H1 (cell line): Measurements from ENCODE around the gene TP53I11. TPM values are rescaled to one million over a fixed set of nuclear protein-coding genes. Genes with fewer than 3 reads are reported as not detected.

Source experiments
- CTCF ChIA-PET: fragments of 300-600 bp; sonication (Branson Sonifier 250); formaldehyde crosslinking; loops from one replicate; lab custom pipeline; 2021; ENCODE audit not compliant: partially characterized antibody; lab: Charles Lee
- POLR2A ChIA-PET: fragments of 300-600 bp; sonication (Branson Sonifier 250); formaldehyde crosslinking; loops from one replicate; lab custom pipeline; 2021; ENCODE audit warnings: inconsistent platforms; ENCODE audit not compliant: partially characterized antibody; lab: Charles Lee
- DNase-seq, 2 experiments: peaks; one replicate each; pipeline versions ENCODE4 v3.0.0 to v3.0.0-alpha.2; 2010 to 2022; ENCODE audit warnings: low spot score in 2 of 2, low read depth in 1 of 2, mixed read lengths in 1 of 2
- FAIRE-seq: peaks from 2 replicates; lab custom pipeline; 2011; peaks lifted over from hg19 to GRCh38; lab: Jason Lieb, UNC
- H2AFZ ChIP-seq: 2 replicates; pipeline ENCODE4 v1.8.1; 2012; ENCODE audit warnings: low read length, inconsistent platforms
- H2AK5ac ChIP-seq: 2 replicates; pipeline ENCODE4 v1.6.1; 2013; ENCODE audit warnings: low read depth, low read length
- H2BK120ac ChIP-seq: replicated peaks from 2 replicates; pipeline ENCODE3; 2013; ENCODE audit warnings: low read depth, low read length, inconsistent platforms
- H2BK12ac ChIP-seq: 2 replicates; pipeline ENCODE4 v1.6.1; 2013; ENCODE audit warnings: low read depth, low read length
- H2BK15ac ChIP-seq: 2 replicates; pipeline ENCODE4 v1.6.1; 2013; ENCODE audit warnings: low read length
- H2BK20ac ChIP-seq: 2 replicates; pipeline ENCODE4 v1.6.1; 2013; ENCODE audit warnings: low read length
- H2BK5ac ChIP-seq: 2 replicates; pipeline ENCODE4 v1.6.1; 2013; ENCODE audit warnings: low read depth, low read length
- H3K14ac ChIP-seq: 2 replicates; pipeline ENCODE4 v1.6.1; 2013; ENCODE audit warnings: inconsistent platforms; ENCODE audit not compliant: insufficient read length
- H3K18ac ChIP-seq: 2 replicates; pipeline ENCODE4 v1.6.1; 2013; ENCODE audit warnings: low read length; ENCODE audit errors: extremely low read depth
- H3K23ac ChIP-seq: 2 replicates; pipeline ENCODE4 v1.6.1; 2013; ENCODE audit warnings: inconsistent platforms; ENCODE audit not compliant: insufficient read length
- H3K23me2 ChIP-seq: 2 replicates; pipeline ENCODE4 v1.6.1; 2013; ENCODE audit warnings: low read depth, low read length
- H3K27ac ChIP-seq: 2 replicates; pipeline ENCODE4 v1.6.1; 2011; ENCODE audit warnings: low read depth, low read length, inconsistent platforms
- H3K27me3 ChIP-seq, 4 experiments: replicated peaks in 1 of 4; 1 replicate in 1 of 4; 2 replicates in 3 of 4; pipeline versions ENCODE4 v1.6.1 to v1.8.1; 2011 to 2013; ENCODE audit warnings: low read length in 3 of 4, mild to moderate bottlenecking in 3 of 4, inconsistent platforms in 2 of 4, mixed read lengths in 2 of 4, moderate library complexity in 1 of 4; ENCODE audit not compliant: control insufficient read depth in 3 of 4, insufficient read depth in 3 of 4; ENCODE audit errors: extremely low read depth in 1 of 4
- H3K36me3 ChIP-seq, 4 experiments: 2 replicates each; pipeline versions ENCODE4 v1.6.1 to v1.8.1; 2011 to 2013; ENCODE audit warnings: mild to moderate bottlenecking in 4 of 4, low read length in 3 of 4, moderate library complexity in 2 of 4, control low read depth in 1 of 4, inconsistent platforms in 1 of 4; ENCODE audit not compliant: insufficient read depth in 4 of 4, control insufficient read depth in 2 of 4
- H3K4ac ChIP-seq: replicated peaks from 2 replicates; pipeline ENCODE3; 2013; ENCODE audit warnings: low read length, low read depth, mixed read lengths, inconsistent platforms; ENCODE audit not compliant: insufficient read length
- H3K4me1 ChIP-seq, 4 experiments: replicated peaks in 1 of 4; 1 replicate in 1 of 4; 2 replicates in 3 of 4; pipeline versions ENCODE4 v1.6.1 to v1.8.1; 2011 to 2013; ENCODE audit warnings: low read length in 3 of 4, inconsistent platforms in 2 of 4, mixed read lengths in 1 of 4; ENCODE audit not compliant: insufficient read depth in 4 of 4, control insufficient read depth in 3 of 4
- H3K4me2 ChIP-seq, 2 experiments: 2 replicates each; pipeline versions ENCODE4 v1.6.1 to v1.8.1; 2011 to 2013; ENCODE audit warnings: low read depth in 2 of 2, low read length in 2 of 2, control low read depth in 1 of 2, inconsistent platforms in 1 of 2, mild to moderate bottlenecking in 1 of 2; ENCODE audit not compliant: insufficient read depth in 1 of 2
- H3K4me3 ChIP-seq, 4 experiments: fragments of 200-600, 300-600 bp in 1 of 4; sonication (generic), shearing (Covaris generic), sonication (Bioruptor Twin) in 1 of 4; 2 replicates each; pipeline versions ENCODE4 v1.5.1 to v1.8.1; 2011 to 2016; ENCODE audit warnings: low read length in 4 of 4, low read depth in 3 of 4, control low read depth in 2 of 4, inconsistent platforms in 2 of 4, mild to moderate bottlenecking in 2 of 4, mixed read lengths in 1 of 4, moderate library complexity in 1 of 4; ENCODE audit not compliant: insufficient read depth in 2 of 4; ENCODE audit errors: extremely low read depth in 1 of 4
- H3K56ac ChIP-seq: replicated peaks from 2 replicates; pipeline ENCODE3; 2013; ENCODE audit warnings: low read depth, mild to moderate bottlenecking, mixed read lengths, low read length, inconsistent platforms; ENCODE audit not compliant: insufficient read length
- H3K79me1 ChIP-seq: 2 replicates; pipeline ENCODE4 v1.6.1; 2013; ENCODE audit warnings: low read depth, low read length, control low read depth
- H3K79me2 ChIP-seq, 2 experiments: 2 replicates each; pipeline versions ENCODE4 v1.6.1 to v1.8.1; 2012 to 2013; ENCODE audit warnings: low read length in 2 of 2, mild to moderate bottlenecking in 2 of 2, inconsistent platforms in 1 of 2; ENCODE audit not compliant: insufficient read depth in 2 of 2, control insufficient read depth in 1 of 2
- H3K9ac ChIP-seq, 4 experiments: replicated peaks in 1 of 4; 1 replicate in 1 of 4; 2 replicates in 3 of 4; pipeline versions ENCODE4 v1.6.1 to v1.8.1; 2011 to 2013; ENCODE audit warnings: low read depth in 3 of 4, low read length in 3 of 4, control low read depth in 2 of 4, mild to moderate bottlenecking in 2 of 4, moderate library complexity in 2 of 4, inconsistent platforms in 1 of 4; ENCODE audit errors: extremely low read depth in 1 of 4
- H3K9me3 ChIP-seq, 2 experiments: 2 replicates each; pipeline versions ENCODE4 v1.6.1 to v1.8.1; 2012 to 2013; ENCODE audit warnings: mild to moderate bottlenecking in 2 of 2, moderate library complexity in 2 of 2, control low read depth in 1 of 2, inconsistent platforms in 1 of 2, low read depth in 1 of 2, low read length in 1 of 2, mixed read lengths in 1 of 2; ENCODE audit not compliant: insufficient read depth in 2 of 2
- H4K20me1 ChIP-seq, 2 experiments: replicated peaks in 1 of 2; 2 replicates each; pipeline versions ENCODE3 to v1.8.1; 2011 to 2013; ENCODE audit warnings: inconsistent platforms in 2 of 2, low read length in 2 of 2, mild to moderate bottlenecking in 1 of 2; ENCODE audit not compliant: insufficient read depth in 2 of 2, control insufficient read depth in 1 of 2
- H4K5ac ChIP-seq: 2 replicates; pipeline ENCODE4 v1.6.1; 2013; ENCODE audit warnings: low read length, low read depth, mixed read lengths, inconsistent platforms; ENCODE audit not compliant: insufficient read length
- H4K8ac ChIP-seq: 2 replicates; pipeline ENCODE4 v1.8.0; 2013; ENCODE audit warnings: mild to moderate bottlenecking, moderate library complexity, low read length, inconsistent platforms; ENCODE audit not compliant: insufficient read depth; ENCODE audit errors: extremely low read depth
- H4K91ac ChIP-seq: replicated peaks from 2 replicates; pipeline ENCODE3; 2013; ENCODE audit warnings: low read length, mixed read lengths, inconsistent platforms; ENCODE audit not compliant: insufficient read length
- BACH1 ChIP-seq: IDR thresholded peaks from 2 replicates; pipeline ENCODE4 v1.6.1; 2012; ENCODE audit warnings: low read length, improper control_type of control experiment
- BCL11A ChIP-seq, 2 experiments: IDR thresholded peaks; one replicate each; pipeline ENCODE4 v1.6.1; 2011; ENCODE audit warnings: low read depth in 2 of 2, low read length in 2 of 2, mild to moderate bottlenecking in 2 of 2
- CBX5 ChIP-seq: fragments of 300-800, 300-1000 bp; sonication (generic); IDR thresholded peaks from 2 replicates; pipeline ENCODE4 v1.7.1; 2016; ENCODE audit warnings: antibody characterized with exemption, low read length, low read depth
- CBX8 ChIP-seq: fragments of 300-800, 300-1000 bp; sonication (generic); IDR thresholded peaks from 2 replicates; pipeline ENCODE4 v1.7.1; 2016; ENCODE audit warnings: low read depth, low read length, borderline replicate concordance
- EP300 ChIP-seq, 2 experiments: IDR thresholded peaks; 1 replicate in 1 of 2; 2 replicates in 1 of 2; pipeline ENCODE4 v1.6.1; 2011 to 2012; ENCODE audit warnings: low read depth in 2 of 2, low read length in 2 of 2, mild to moderate bottlenecking in 2 of 2, borderline replicate concordance in 1 of 2, inconsistent platforms in 1 of 2, moderate library complexity in 1 of 2
- JUN ChIP-seq: IDR thresholded peaks from 2 replicates; pipeline ENCODE4 v1.6.1; 2011; ENCODE audit warnings: low read depth, mild to moderate bottlenecking, improper control_type of control experiment, low read length
- JUND ChIP-seq: IDR thresholded peaks from 2 replicates; pipeline ENCODE4 v1.6.1; 2011; ENCODE audit warnings: mild to moderate bottlenecking, improper control_type of control experiment, low read length
- KDM1A ChIP-seq: fragments of 200-600, 300-600 bp; sonication (generic); IDR thresholded peaks from 2 replicates; pipeline ENCODE4 v1.7.1; 2016; ENCODE audit warnings: mild to moderate bottlenecking, low read length, borderline replicate concordance
- KDM5A ChIP-seq: fragments of 200-600 bp; IDR thresholded peaks from 2 replicates; pipeline ENCODE4 v1.7.1; 2012; ENCODE audit warnings: mild to moderate bottlenecking, low read length, inconsistent platforms, mixed read lengths
- MAFK ChIP-seq: IDR thresholded peaks from 2 replicates; pipeline ENCODE4 v1.6.1; 2012; ENCODE audit warnings: low read depth, mild to moderate bottlenecking, improper control_type of control experiment, low read length
- NANOG ChIP-seq: IDR thresholded peaks from 2 replicates; pipeline ENCODE4 v1.6.1; 2011; ENCODE audit warnings: low read length, low read depth, mild to moderate bottlenecking, inconsistent platforms; ENCODE audit not compliant: insufficient read depth, poor library complexity, severe bottlenecking
- RBBP5 ChIP-seq: IDR thresholded peaks from 2 replicates; pipeline ENCODE4 v1.7.1; 2012; ENCODE audit warnings: low read depth, mild to moderate bottlenecking, inconsistent platforms, low read length, moderate library complexity, borderline replicate concordance
- SP1 ChIP-seq: IDR thresholded peaks from 2 replicates; pipeline ENCODE4 v1.6.1; 2011; ENCODE audit warnings: low read depth, low read length
- SP2 ChIP-seq: IDR thresholded peaks from 2 replicates; pipeline ENCODE4 v1.6.1; 2012; ENCODE audit warnings: mild to moderate bottlenecking, low read length, inconsistent platforms
- WGBS, 2 experiments: shearing (Covaris generic) in 1 of 2; methylation state at CpG; one replicate each; pipeline versions ENCODE4 v1.1.6 to v1.1.7; 2013 to 2015; ENCODE audit warnings: low lambda C conversion rate in 2 of 2, mixed read lengths in 2 of 2, inconsistent platforms in 1 of 2, low coverage in 1 of 2, missing lambda C conversion rate in 1 of 2; ENCODE audit not compliant: insufficient replicate concordance in 2 of 2, insufficient coverage in 1 of 2, insufficient read length in 1 of 2; ENCODE audit errors: extremely low coverage in 1 of 2, missing lambda C conversion rate in 1 of 2; 5-methylcytosine and 5-hydroxymethylcytosine counted together
- polyA plus RNA-seq, 7 experiments: library from polyadenylated mRNA; depleted of rRNA in 3 of 7; stranded (reverse) in 5 of 7; unstranded in 2 of 7; fragments of >200 nt in 5 of 7; fragments of 200-250 nt in 2 of 7; gene quantifications; 1 replicate in 5 of 7; 2 replicates in 1 of 7; 4 replicates in 1 of 7; pipeline versions ENCODE4 v1.2.1 to v1.2.3, GENCODE V29; 2011 to 2013; ENCODE audit warnings: missing spikeins in 2 of 7, mixed read lengths in 2 of 7
- total RNA-seq: library from RNA; stranded (reverse); fragmentation: NEBNext Ultra II Directional; extraction: Animal tissue kit (Norgen Biotek cat#: 25700); gene quantifications from 2 replicates; pipeline ENCODE4 v1.2.1, GENCODE V29; 2021

The TP53I11 gene
- total and polyA plus RNA-seq, 2 of the 8 experiments (the other 6 are each of a cell fraction or from before 2014, with no cell fraction given), result 34.0 to 46.3 TPM

DNA sequence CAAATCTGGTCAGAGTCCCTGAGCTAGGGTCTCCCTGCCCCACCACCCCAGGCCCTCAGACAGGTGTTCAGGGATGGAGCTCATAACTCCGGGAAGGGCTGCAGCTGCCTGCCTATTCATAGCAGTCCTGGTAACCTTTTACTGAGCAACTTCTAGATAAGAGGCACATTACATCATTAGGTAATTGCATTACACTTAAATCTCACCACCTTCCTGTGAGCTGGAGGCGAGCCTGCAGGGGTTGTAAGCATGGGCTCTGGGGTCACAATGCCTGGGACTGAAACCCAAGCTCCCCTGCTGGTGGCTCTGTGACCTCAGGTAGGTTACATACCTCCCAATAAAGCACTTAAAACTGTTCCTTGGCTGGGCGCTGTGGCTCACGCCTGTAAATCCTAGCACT lies 22.5 kb downstream of the TP53I11 start:
- Histone ChIP-seq H4K8ac (no peak overlapping the region; the same call in 1 of the 2 replicates), H3K79me1 (no peaks in the 10 kb centered on the region), H3K23me2 (no peaks in the 10 kb centered on the region), H2BK15ac (no peak overlapping the region), H2AFZ (no peak overlapping the region), H3K4ac (no peak overlapping the region), H3K56ac (no peak overlapping the region), H3K23ac (no peak overlapping the region), H2BK20ac (0 out of 2 replicates have a peak overlapping the region, but pooled peaks have one; percentile 5), H2BK120ac (no peak overlapping the region), H4K20me1 (no peaks in the 10 kb centered on the region), H3K4me1 (peaks cover 0 to 18% (median 13%) of the 10 kb centered on the region in 4 experiments; a peak in 6 of 7 replicates), H3K79me2 (no peaks in the 10 kb centered on the region), H3K27me3 (no peaks in the 10 kb centered on the region), H4K91ac (peak overlapping the region; percentile 70), H3K9me3 (no peaks in the 10 kb centered on the region), H3K4me3 (no peak overlapping the region), H3K9ac (no peak overlapping the region; a peak in 1 of 7 replicates), H2BK5ac (no peak overlapping the region), H3K18ac (no peak overlapping the region), H2AK5ac (peak overlapping the region; percentile 71; the same call in 1 of the 2 replicates), H3K14ac (no peak overlapping the region), H3K27ac (no peak overlapping the region), H2BK12ac (0 out of 2 replicates have a peak overlapping the region, but pooled peaks have one; percentile 33), H4K5ac (no peak overlapping the region), H3K4me2 (peak overlapping the region in 1 of 2 experiments; percentile 7; a peak in 1 of 4 replicates), H3K36me3 (no peaks in the 10 kb centered on the region)
- WGBS, 2 experiments, result 91% methylated on average over 4 of the region's 4 CpGs; no CpG with 5 or more reads in 1 of the 2 experiments
- no peak for DNase-seq
- POLR2A ChIA-PET, result interaction anchor here (0.7 to 4.2 kb wide), 12 partner anchors 8 to 365 kb away, joined by 3 to 19 read pairs (median 4); no protein-coding TSS in a partner anchor
- FAIRE-seq, result no peak
- CTCF ChIA-PET, result interaction anchor here (0.7 to 24.5 kb wide), 28 partner anchors 10 to 564 kb away, joined by 3 to 1347 read pairs (median 6); no protein-coding TSS in a partner anchor
- TF ChIP-seq BACH1, result no peak
- no peak for TF ChIP-seq RBBP5
- no peak for TF ChIP-seq JUND
- TF ChIP-seq CBX8, result no peak
- TF ChIP-seq SP2, result no peak
- no peak for TF ChIP-seq EP300 (IDR thresholded peaks at IDR 0.05; ENCODE audit: borderline replicate concordance in 1 of 2, low read depth in 2 of 2, low read length in 2 of 2)
- TF ChIP-seq MAFK, result no peak
- no peak for TF ChIP-seq NANOG
- no peak for TF ChIP-seq SP1
- no peak for TF ChIP-seq KDM5A
- no peak for TF ChIP-seq CBX5
- TF ChIP-seq KDM1A, result no peak
- TF ChIP-seq BCL11A (IDR thresholded peaks at IDR 0.05; ENCODE audit: low read depth in 2 of 2, low read length in 2 of 2), result no peak
- TF ChIP-seq JUN, result no peak
